GM12891 (cell line): ENCODE results near the gene SMAD4. TPM values are rescaled to one million over a fixed set of nuclear protein-coding genes. Genes with fewer than 3 reads are reported as not detected.
"Not testable (repeated sequence)": the region's sequence is repeated elsewhere in the genome, so short reads cannot be mapped to it uniquely, and the experiment has no call there.

Experiments used
- DNase-seq: peaks from one replicate; pipeline ENCODE4 v3.0.0; 2011; ENCODE audit warnings: low spot score; ENCODE audit not compliant: insufficient read length
- FAIRE-seq: peaks from 2 replicates; lab custom pipeline; 2011; peaks lifted over from hg19 to GRCh38; lab: Jason Lieb, UNC
- PAX5 ChIP-seq: IDR thresholded peaks from 2 replicates; pipeline ENCODE4 v1.6.1; 2011; ENCODE audit warnings: low read length, moderate library complexity, mild to moderate bottlenecking; ENCODE audit not compliant: insufficient read depth, severe bottlenecking
- POLR2A ChIP-seq: IDR thresholded peaks from 2 replicates; pipeline ENCODE4 v1.6.1; 2011; ENCODE audit warnings: low read depth, low read length, control low read depth
- POLR2AphosphoS5 ChIP-seq: IDR thresholded peaks from 2 replicates; pipeline ENCODE4 v1.6.1; 2011; ENCODE audit warnings: low read depth, low read length, control low read depth
- POU2F2 ChIP-seq: IDR thresholded peaks from 2 replicates; pipeline ENCODE4 v1.6.1; 2011; ENCODE audit warnings: low read depth, mild to moderate bottlenecking, control low read depth, low read length, moderate library complexity
- SPI1 ChIP-seq: IDR thresholded peaks from 2 replicates; pipeline ENCODE4 v1.6.1; 2011; ENCODE audit warnings: low read depth, low read length, control low read depth
- TAF1 ChIP-seq: IDR thresholded peaks from 2 replicates; pipeline ENCODE4 v1.6.1; 2011; ENCODE audit warnings: low read depth, low read length, control low read depth
- polyA plus RNA-seq: library from polyadenylated mRNA; unstranded; fragments of >200 nt; gene quantifications from one replicate; pipeline ENCODE4 v1.2.1, GENCODE V29; 2012; ENCODE audit warnings: low read depth, missing spikeins, inconsistent platforms; ENCODE audit not compliant: missing spikeins

The SMAD4 gene
- polyA plus RNA-seq: 18.3 TPM

DNA sequence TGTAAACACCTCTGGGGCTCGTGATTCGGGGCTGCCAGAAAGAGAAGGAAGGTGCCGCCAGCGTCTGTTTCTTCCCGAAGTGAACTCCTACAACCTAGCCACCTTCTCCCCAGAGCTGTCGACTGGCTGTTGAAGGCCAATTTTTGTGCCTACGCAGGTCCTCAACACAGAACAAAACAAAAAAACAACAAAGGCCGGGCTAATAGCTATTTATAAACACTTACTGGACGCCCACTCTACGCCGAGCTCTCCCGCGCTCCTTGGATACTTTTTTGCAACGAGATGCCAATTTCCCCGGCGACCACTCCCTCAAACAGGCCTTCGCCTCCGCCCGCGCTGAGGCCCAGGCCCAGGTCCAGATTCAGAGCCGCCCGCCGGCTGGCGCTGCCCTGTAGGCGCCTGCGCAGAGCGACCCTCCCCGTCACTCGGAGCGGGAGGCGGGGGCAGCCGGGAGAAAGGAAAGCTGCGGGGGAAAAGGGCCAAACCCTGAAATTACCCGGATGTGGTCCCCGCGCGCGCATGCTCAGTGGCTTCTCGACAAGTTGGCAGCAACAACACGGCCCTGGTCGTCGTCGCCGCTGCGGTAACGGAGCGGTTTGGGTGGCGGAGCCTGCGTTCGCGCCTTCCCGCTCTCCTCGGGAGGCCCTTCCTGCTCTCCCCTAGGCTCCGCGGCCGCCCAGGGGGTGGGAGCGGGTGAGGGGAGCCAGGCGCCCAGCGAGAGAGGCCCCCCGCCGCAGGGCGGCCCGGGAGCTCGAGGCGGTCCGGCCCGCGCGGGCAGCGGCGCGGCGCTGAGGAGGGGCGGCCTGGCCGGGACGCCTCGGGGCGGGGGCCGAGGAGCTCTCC lies at the start of gene SMAD4:
Gene SMAD4, plus strand, starts transcription at position 520 of the 843 bp plus-strand sequence. CDS start 16,834 bp downstream, outside the sequence.
- FAIRE-seq (peak; percentile 92), DNase-seq (peak; percentile 89)
- TF ChIP-seq TAF1 (peak; percentile 62), POU2F2 (0 out of 2 replicates have a peak, but pooled peaks have one; percentile 19), POLR2A (peak; percentile 88), PAX5 (no peak), POLR2AphosphoS5 (peak; percentile 94), SPI1 (no peak)

- FAIRE-seq (no peak), DNase-seq (no peak)
- no peak for TF ChIP-seq POLR2A
- TF ChIP-seq SPI1: no peak
- no peak for TF ChIP-seq POLR2AphosphoS5
- no peak for TF ChIP-seq POU2F2
- TF ChIP-seq PAX5: no peak
- TF ChIP-seq TAF1: no peak
Measured at GRCh38 chr18:50981381-50981780, 48.6 kb upstream of the SMAD4 start.

DNA sequence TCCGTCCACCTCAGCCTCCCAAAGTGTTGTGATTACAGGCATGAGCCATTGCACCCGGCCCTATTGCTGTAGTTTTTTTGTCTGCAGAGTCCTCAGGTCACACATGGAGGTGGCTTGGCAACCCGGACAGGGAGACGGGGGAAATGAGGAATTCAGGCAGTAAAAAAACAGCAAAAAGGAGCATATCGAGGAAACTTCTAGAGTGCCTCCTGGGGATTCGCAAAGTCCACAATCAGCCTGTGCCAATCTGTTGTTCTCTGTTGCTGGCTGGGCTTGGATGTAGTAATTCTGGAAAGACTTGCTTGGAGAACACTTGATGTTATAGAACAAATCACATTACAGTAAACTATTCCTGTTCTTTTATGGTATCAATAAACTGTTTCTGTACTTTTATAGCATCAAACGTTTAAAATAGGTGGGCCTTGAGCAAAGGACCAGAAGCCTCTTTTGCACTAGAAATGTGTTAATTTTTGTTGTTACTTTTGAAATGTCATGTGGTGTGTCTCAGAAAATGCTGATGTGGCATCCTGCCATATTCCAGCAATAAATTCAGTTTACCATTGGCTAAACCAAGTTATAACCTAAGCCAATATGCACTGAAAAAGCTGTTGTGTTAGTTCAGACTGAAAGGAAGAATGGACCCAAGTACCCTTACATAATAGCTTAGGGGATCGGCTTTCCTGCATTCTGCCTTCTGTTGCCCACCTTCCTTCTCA lies 47.8 kb upstream of the SMAD4 start:
- FAIRE-seq (peak; percentile 47), DNase-seq (no peak)
- TF ChIP-seq POLR2A: no peak
- no peak for TF ChIP-seq POLR2AphosphoS5
- no peak for TF ChIP-seq TAF1
- TF ChIP-seq PAX5: no peak
- no peak for TF ChIP-seq SPI1
- no peak for TF ChIP-seq POU2F2

GRCh38 chr18:50982802-50983179 lies 47.2 kb upstream of the SMAD4 start:
- DNase-seq (no peak), FAIRE-seq (no peak)
- TF ChIP-seq POLR2A: no peak
- TF ChIP-seq TAF1: no peak
- no peak for TF ChIP-seq SPI1
- TF ChIP-seq PAX5: no peak
- no peak for TF ChIP-seq POLR2AphosphoS5
- TF ChIP-seq POU2F2: no peak

DNA sequence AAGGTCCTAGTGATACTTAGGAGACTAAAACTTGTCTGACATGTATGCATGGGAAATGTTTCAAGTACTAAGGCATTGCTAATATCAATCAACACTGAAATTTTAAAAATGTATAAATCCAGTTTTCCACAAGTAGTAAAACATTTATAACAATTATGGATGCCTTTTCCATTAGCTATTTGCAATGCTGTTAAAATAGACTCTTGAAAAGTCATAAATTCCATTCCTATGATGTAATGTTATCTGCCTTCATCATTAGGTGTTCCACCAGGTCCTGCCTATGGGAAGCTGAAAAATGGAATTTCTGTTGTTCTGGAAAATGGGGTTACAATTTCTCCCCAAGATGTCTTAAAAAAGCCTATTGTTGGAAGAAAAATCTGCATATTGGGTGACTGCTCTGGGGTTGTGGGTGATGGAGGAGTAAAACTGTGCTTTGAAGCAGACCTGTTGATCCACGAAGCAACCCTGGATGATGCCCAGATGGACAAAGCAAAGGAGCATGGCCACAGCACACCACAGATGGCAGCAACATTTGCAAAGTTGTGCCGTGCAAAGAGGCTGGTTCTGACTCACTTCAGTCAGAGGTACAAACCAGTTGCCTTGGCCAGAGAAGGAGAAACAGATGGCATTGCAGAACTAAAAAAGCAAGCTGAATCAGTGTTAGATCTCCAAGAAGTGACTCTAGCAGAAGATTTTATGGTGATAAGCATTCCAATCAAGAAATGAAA lies 43.5 kb upstream of the SMAD4 start:
- peak; percentile 78 for FAIRE-seq

DNA sequence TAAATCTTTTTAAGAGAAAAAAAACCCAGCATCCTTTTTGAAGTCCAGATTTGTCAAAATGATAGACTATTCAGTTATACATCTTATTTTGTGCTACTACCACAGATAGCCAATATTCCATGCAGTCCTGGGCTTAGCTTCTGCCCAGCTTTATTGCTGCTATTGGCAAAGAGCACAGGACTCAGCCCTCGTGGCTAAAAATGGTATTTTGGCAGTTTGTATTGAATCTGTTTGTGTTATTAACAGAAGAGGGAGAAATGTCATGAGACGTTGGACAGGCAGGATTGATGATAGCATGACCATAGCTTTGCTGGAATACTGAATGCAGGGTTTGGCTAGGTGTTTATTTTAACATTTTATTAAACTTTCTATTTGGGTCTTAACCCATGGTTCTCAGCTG lies 42.8 kb upstream of the SMAD4 start:
- no peak for TF ChIP-seq PAX5
- no peak for TF ChIP-seq POLR2AphosphoS5
- TF ChIP-seq POLR2A: no peak
- TF ChIP-seq POU2F2: no peak
- TF ChIP-seq SPI1: no peak
- TF ChIP-seq TAF1: no peak
- FAIRE-seq (no peak), DNase-seq (no peak)

More for the DNA sequence above, 43.5 kb upstream of the SMAD4 start:
- no peak for DNase-seq
- TF ChIP-seq POU2F2: no peak
- TF ChIP-seq PAX5: no peak
- no peak for TF ChIP-seq POLR2AphosphoS5
- no peak for TF ChIP-seq SPI1
- TF ChIP-seq POLR2A: no peak
- no peak for TF ChIP-seq TAF1

DNA sequence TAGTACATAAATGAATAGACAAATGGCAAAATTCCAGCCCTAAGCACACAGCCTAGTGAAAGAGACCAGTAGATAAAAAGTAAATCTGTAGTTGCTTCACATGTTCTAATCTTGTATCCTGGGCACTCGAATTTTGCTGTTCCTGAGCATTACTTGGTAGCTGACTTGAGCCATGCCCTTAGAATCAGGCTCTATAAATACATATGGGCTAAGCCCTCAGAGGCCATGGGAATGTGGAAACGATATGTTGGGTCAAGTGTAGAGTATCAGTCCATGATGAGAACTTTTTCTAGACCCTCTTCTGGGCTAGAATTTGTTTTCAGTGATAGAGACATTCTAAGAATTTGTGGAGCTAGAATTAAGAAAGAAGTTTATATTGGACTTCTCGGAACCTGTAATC lies 40.3 kb upstream of the SMAD4 start:
- FAIRE-seq: no peak
- DNase-seq: no peak
- TF ChIP-seq POU2F2 (no peak), POLR2AphosphoS5 (no peak), PAX5 (no peak), SPI1 (no peak), POLR2A (no peak), TAF1 (no peak)

- no peak for FAIRE-seq
- TF ChIP-seq POLR2A (no peak), TAF1 (no peak), SPI1 (no peak), PAX5 (no peak), POLR2AphosphoS5 (no peak), POU2F2 (no peak)
- DNase-seq: no peak
Measured at GRCh38 chr18:50992351-50992762, 37.7 kb upstream of the SMAD4 start.

DNA sequence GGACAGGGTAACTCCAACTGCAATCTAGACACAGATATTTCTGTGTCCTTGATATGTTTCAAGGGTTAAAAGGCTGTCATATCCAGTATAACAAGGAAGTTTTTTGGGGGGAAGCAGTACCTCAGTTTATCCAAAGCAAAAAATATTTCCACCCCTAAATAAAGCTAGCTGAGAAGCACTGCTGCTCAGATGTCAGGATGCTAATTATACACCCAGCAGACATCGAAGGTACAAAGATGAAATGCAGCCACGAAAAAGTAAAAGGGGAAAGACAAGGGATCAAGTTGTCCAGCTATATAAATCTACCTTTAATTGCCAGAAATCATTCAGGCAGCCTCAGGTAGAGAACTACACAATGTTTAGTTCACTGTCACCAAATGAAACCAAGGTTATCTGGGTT lies 36.0 kb upstream of the SMAD4 start:
- FAIRE-seq: no peak
- no peak for DNase-seq
- TF ChIP-seq TAF1: no peak

- not testable (repeated sequence) for FAIRE-seq, DNase-seq
Measured at GRCh38 chr18:51003174-51003573, 26.8 kb upstream of the SMAD4 start.
